Measurements from ENCODE around the gene ZNF862. TPM values are rescaled to one million over a fixed set of nuclear protein-coding genes. Genes with fewer than 3 reads are reported as not detected.

Gene ZNF862
- total RNA-seq, 1 experiment from 2014 or later = 42.4 TPM

DNA sequence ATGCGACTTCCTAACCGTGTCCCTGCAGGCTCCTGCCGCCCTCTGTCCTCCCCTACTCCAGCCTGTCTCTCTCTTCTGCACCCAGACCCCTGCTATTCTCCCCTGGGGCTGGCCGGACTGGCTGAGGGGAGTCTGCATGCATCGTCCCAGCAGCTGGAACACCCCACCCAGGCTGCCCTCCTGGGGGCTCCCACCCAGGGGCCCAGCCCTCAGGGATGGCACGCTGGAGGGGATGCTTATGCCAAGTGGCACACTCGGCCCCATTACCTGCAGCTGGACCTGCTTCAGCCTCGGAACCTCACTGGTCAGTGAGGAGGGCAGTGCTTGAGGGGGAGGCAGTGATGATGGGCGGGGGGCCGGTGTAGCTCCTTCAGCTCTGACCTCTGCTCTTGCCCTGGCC, 43.0 kb upstream of the ZNF862 start:
- intact Hi-C loops (cut with micrococcal nuclease; ENCODE audit: unreplicated experiment) = no loop called here
- no peaks in the 10 kb centered on the region for H3K36me3 ChIP-seq (ENCODE audit: low read depth)
- no peaks in the 10 kb centered on the region for H3K9me3 ChIP-seq (ENCODE audit: insufficient read depth, low read depth)
- H3K4me1 ChIP-seq (replicated peaks; ENCODE audit: insufficient read depth) = no peaks in the 10 kb centered on the region
- H3K4me2 ChIP-seq = no peak overlapping the region
- no peak overlapping the region for H2AFZ ChIP-seq
- ChIA-PET POLR2A (ENCODE audit: unreplicated experiment) (interaction anchor here (0.6 kb wide), 1 partner anchor 60 kb away, joined by 3 read pairs; no protein-coding TSS in a partner anchor), CTCF (no interaction called here)
- no peak overlapping the region for H3K27ac ChIP-seq
- BruUV-seq (replicated peaks) = no TSS peak
- H3K4me3 ChIP-seq = no peak overlapping the region
- TF ChIP-seq, protein P1, sequence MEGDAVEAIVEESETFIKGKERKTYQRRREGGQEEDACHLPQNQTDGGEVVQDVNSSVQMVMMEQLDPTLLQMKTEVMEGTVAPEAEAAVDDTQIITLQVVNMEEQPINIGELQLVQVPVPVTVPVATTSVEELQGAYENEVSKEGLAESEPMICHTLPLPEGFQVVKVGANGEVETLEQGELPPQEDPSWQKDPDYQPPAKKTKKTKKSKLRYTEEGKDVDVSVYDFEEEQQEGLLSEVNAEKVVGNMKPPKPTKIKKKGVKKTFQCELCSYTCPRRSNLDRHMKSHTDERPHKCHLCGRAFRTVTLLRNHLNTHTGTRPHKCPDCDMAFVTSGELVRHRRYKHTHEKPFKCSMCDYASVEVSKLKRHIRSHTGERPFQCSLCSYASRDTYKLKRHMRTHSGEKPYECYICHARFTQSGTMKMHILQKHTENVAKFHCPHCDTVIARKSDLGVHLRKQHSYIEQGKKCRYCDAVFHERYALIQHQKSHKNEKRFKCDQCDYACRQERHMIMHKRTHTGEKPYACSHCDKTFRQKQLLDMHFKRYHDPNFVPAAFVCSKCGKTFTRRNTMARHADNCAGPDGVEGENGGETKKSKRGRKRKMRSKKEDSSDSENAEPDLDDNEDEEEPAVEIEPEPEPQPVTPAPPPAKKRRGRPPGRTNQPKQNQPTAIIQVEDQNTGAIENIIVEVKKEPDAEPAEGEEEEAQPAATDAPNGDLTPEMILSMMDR (conservative IDR thresholded peaks at IDR 0.05) = no peak
- no peak for TF ChIP-seq EZH2 (IDR thresholded peaks at IDR 0.05; ENCODE audit: low read depth)
- DNase-seq = no peak
- H3K27me3 ChIP-seq (ENCODE audit: insufficient read depth, low read depth) = peaks cover 35% of the 10 kb centered on the region
- H3K79me2 ChIP-seq (ENCODE audit: low read depth) = no peaks in the 10 kb centered on the region
- H3K9me2 ChIP-seq (ENCODE audit: insufficient read depth) = no peaks in the 10 kb centered on the region
- H4K20me1 ChIP-seq (ENCODE audit: insufficient read depth) = no peaks in the 10 kb centered on the region
- peaks cover 5% of the 10 kb centered on the region; the same call in 1 of the 2 replicates for H3F3A ChIP-seq (ENCODE audit: insufficient read depth, low read depth)

DNA sequence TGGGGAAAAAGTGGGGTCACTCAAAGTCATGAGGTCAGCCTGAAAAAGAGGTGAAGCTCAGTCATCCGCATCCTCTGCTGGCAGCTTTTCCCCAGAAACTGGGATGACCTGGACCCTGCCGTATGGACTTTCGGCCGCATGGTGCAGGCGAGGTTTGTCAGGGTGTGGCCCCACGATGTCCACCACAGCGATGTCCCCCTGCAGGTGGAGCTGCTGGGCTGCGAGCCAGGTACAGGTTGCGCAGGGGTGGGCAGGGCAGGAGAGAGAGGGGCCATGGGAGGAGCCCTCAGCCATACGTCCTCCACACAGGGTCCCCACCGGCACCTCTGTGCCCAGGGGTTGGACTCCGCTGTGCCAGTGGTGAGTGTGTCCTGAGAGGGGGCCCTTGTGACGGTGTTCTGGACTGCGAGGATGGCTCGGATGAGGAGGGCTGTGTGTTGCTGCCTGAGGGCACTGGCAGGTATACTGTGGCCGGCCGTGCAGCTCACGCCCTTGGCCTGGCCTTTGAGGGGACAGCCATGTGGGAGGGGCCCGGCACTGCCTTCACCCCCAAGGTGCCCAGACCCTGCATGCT, 41.8 kb upstream of the ZNF862 start:
- TF ChIP-seq, protein P1 (conservative IDR thresholded peaks at IDR 0.05) = no peak
- TF ChIP-seq EZH2 (IDR thresholded peaks at IDR 0.05; ENCODE audit: low read depth) = no peak
- Histone ChIP-seq H3K27me3 (ENCODE audit: insufficient read depth, low read depth) (peaks cover 38% of the 10 kb centered on the region), H4K20me1 (ENCODE audit: insufficient read depth) (no peaks in the 10 kb centered on the region), H3K79me2 (ENCODE audit: low read depth) (no peaks in the 10 kb centered on the region), H3K4me1 (replicated peaks; ENCODE audit: insufficient read depth) (no peaks in the 10 kb centered on the region), H3K27ac (no peak overlapping the region), H3K36me3 (ENCODE audit: low read depth) (no peaks in the 10 kb centered on the region), H3K9me2 (ENCODE audit: insufficient read depth) (no peaks in the 10 kb centered on the region), H3K9me3 (ENCODE audit: insufficient read depth, low read depth) (no peaks in the 10 kb centered on the region), H3F3A (ENCODE audit: insufficient read depth, low read depth) (peaks cover 5% of the 10 kb centered on the region; the same call in 1 of the 2 replicates), H3K4me3 (no peak overlapping the region), H2AFZ (no peak overlapping the region), H3K4me2 (no peak overlapping the region)
- CTCF ChIA-PET = no interaction called here
- intact Hi-C loops (cut with micrococcal nuclease; ENCODE audit: unreplicated experiment) = no loop called here
- BruUV-seq (replicated peaks) = no TSS peak
- POLR2A ChIA-PET (ENCODE audit: unreplicated experiment) = interaction anchor here (0.5 kb wide), 1 partner anchor 60 kb away, joined by 7 read pairs; no protein-coding TSS in a partner anchor
- DNase-seq = no peak

DNA sequence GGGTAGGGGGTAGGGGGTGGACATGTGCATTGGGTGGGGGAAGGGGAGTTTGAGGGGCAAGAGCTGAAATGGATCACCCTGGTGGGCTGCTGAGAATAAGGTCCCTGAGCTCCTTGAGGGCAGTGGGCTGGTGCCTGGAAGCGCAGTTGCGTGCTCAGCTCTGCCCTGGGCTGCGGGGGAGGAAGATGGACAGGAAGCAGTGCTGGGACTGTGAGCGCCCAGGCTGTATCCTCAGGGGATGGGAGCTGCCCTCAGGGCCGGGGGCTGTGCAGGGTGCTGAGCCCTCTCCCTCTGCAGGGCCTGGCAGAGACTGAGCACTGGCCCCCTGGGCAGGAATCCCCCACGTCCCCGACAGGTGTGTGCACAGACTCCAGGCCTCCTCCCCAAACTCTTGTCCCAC, 40.4 kb upstream of the ZNF862 start:
- no peak for DNase-seq
- TF ChIP-seq EZH2 (IDR thresholded peaks at IDR 0.05; ENCODE audit: low read depth) = no peak
- TF ChIP-seq, protein P1 (conservative IDR thresholded peaks at IDR 0.05) = no peak
- no peaks in the 10 kb centered on the region for H3K9me3 ChIP-seq (ENCODE audit: insufficient read depth, low read depth)
- H3K27me3 ChIP-seq (ENCODE audit: insufficient read depth, low read depth) = peaks cover 46% of the 10 kb centered on the region
- H3K79me2 ChIP-seq (ENCODE audit: low read depth) = no peaks in the 10 kb centered on the region
- no peaks in the 10 kb centered on the region for H3K9me2 ChIP-seq (ENCODE audit: insufficient read depth)
- no peaks in the 10 kb centered on the region for H4K20me1 ChIP-seq (ENCODE audit: insufficient read depth)
- no peaks in the 10 kb centered on the region for H3K4me1 ChIP-seq (replicated peaks; ENCODE audit: insufficient read depth)
- peaks cover 5% of the 10 kb centered on the region; the same call in 1 of the 2 replicates for H3F3A ChIP-seq (ENCODE audit: insufficient read depth, low read depth)
- POLR2A ChIA-PET (ENCODE audit: unreplicated experiment) = no interaction called here
- intact Hi-C loops (cut with micrococcal nuclease; ENCODE audit: unreplicated experiment) = no loop called here
- H2AFZ ChIP-seq = no peak overlapping the region
- H3K27ac ChIP-seq = no peak overlapping the region
- no peak overlapping the region for H3K4me2 ChIP-seq
- no TSS peak for BruUV-seq (replicated peaks)
- no peak overlapping the region for H3K4me3 ChIP-seq
- CTCF ChIA-PET = no interaction called here
- no peaks in the 10 kb centered on the region for H3K36me3 ChIP-seq (ENCODE audit: low read depth)
